ENCODE data around the gene ARMC7.

The ARMC7 gene

GRCh38 chr17:75142236-75142971 lies 32.6 kb downstream of the ARMC7 start:
- no peaks in the 10 kb centered on the region; the same call in 1 of the 2 replicates for H3K4me1 ChIP-seq (ENCODE audit: low read length)
- H4K20me1 ChIP-seq (ENCODE audit: insufficient read depth, low read length), result no peaks in the 10 kb centered on the region
- no peaks in the 10 kb centered on the region for H3K9me2 ChIP-seq (replicated peaks; ENCODE audit: insufficient read depth, low read length)
- H3K27me3 ChIP-seq (replicated peaks; ENCODE audit: insufficient read depth, low read length), result no peaks in the 10 kb centered on the region
- no peaks in the 10 kb centered on the region for H3K9me3 ChIP-seq (replicated peaks; ENCODE audit: insufficient read depth, low read length)
- H2AFZ ChIP-seq (ENCODE audit: low read length), result no peak overlapping the region
- no peak overlapping the region for H3K9ac ChIP-seq (ENCODE audit: low read length)
- no peak overlapping the region for H3K27ac ChIP-seq (ENCODE audit: low read length)
- TF ChIP-seq CTCF (IDR thresholded peaks at IDR 0.05; ENCODE audit: low read length), result no peak
- no peak for TF ChIP-seq EZH2 (optimal IDR thresholded peaks at IDR 0.05; ENCODE audit: low read depth, low read length)
- TF ChIP-seq EZH2phosphoT487 (IDR thresholded peaks at IDR 0.05; ENCODE audit: low read length), result no peak
- DNase-seq, result no peak
- H3K79me2 ChIP-seq (ENCODE audit: low read length), result 0 out of 2 replicates have a peak, but pooled peaks cover 3% of the 10 kb centered on the region
- no peaks in the 10 kb centered on the region for H3F3A ChIP-seq (ENCODE audit: insufficient read depth, low read length)
- H3K4me2 ChIP-seq (ENCODE audit: low read depth, low read length), result no peak overlapping the region
- H3K4me3 ChIP-seq (ENCODE audit: low read length), result no peak overlapping the region
- peaks cover 10% of the 10 kb centered on the region for H3K36me3 ChIP-seq (replicated peaks; ENCODE audit: insufficient read depth, low read length)

GRCh38 chr17:75144816-75145512 lies 35.2 kb downstream of the ARMC7 start:
- Histone ChIP-seq H3K4me3 (ENCODE audit: low read length) (no peak overlapping the region), H3F3A (ENCODE audit: insufficient read depth, low read length) (no peaks in the 10 kb centered on the region), H3K79me2 (ENCODE audit: low read length) (peaks cover 22% of the 10 kb centered on the region), H3K27ac (ENCODE audit: low read length) (no peak overlapping the region), H3K36me3 (replicated peaks; ENCODE audit: insufficient read depth, low read length) (peaks cover 10% of the 10 kb centered on the region; the same call in 1 of the 2 replicates), H3K4me1 (ENCODE audit: low read length) (no peaks in the 10 kb centered on the region; the same call in 1 of the 2 replicates), H3K9ac (ENCODE audit: low read length) (no peak overlapping the region), H3K27me3 (replicated peaks; ENCODE audit: insufficient read depth, low read length) (no peaks in the 10 kb centered on the region), H3K9me3 (replicated peaks; ENCODE audit: insufficient read depth, low read length) (no peaks in the 10 kb centered on the region), H3K9me2 (replicated peaks; ENCODE audit: insufficient read depth, low read length) (no peaks in the 10 kb centered on the region), H2AFZ (ENCODE audit: low read length) (no peak overlapping the region), H3K4me2 (ENCODE audit: low read depth, low read length) (no peak overlapping the region), H4K20me1 (ENCODE audit: insufficient read depth, low read length) (no peaks in the 10 kb centered on the region)
- TF ChIP-seq EZH2 (optimal IDR thresholded peaks at IDR 0.05; ENCODE audit: low read depth, low read length) (no peak), EZH2phosphoT487 (IDR thresholded peaks at IDR 0.05; ENCODE audit: low read length) (no peak), CTCF (IDR thresholded peaks at IDR 0.05; ENCODE audit: low read length) (no peak)
- no peak for DNase-seq

- Histone ChIP-seq H3F3A (ENCODE audit: insufficient read depth, low read length) (no peaks in the 10 kb centered on the region), H3K36me3 (replicated peaks; ENCODE audit: insufficient read depth, low read length) (peaks cover 10% of the 10 kb centered on the region; the same call in 1 of the 2 replicates), H3K27me3 (replicated peaks; ENCODE audit: insufficient read depth, low read length) (no peaks in the 10 kb centered on the region), H2AFZ (ENCODE audit: low read length) (no peak overlapping the region), H3K9me3 (replicated peaks; ENCODE audit: insufficient read depth, low read length) (no peaks in the 10 kb centered on the region), H3K4me3 (ENCODE audit: low read length) (no peak overlapping the region), H3K4me2 (ENCODE audit: low read depth, low read length) (no peak overlapping the region), H3K9ac (ENCODE audit: low read length) (no peak overlapping the region), H3K79me2 (ENCODE audit: low read length) (peaks cover 38% of the 10 kb centered on the region), H3K4me1 (ENCODE audit: low read length) (no peaks in the 10 kb centered on the region), H3K27ac (ENCODE audit: low read length) (no peak overlapping the region), H3K9me2 (replicated peaks; ENCODE audit: insufficient read depth, low read length) (no peaks in the 10 kb centered on the region), H4K20me1 (ENCODE audit: insufficient read depth, low read length) (no peaks in the 10 kb centered on the region)
- DNase-seq, result no peak
- TF ChIP-seq EZH2 (optimal IDR thresholded peaks at IDR 0.05; ENCODE audit: low read depth, low read length), result no peak
- TF ChIP-seq CTCF (IDR thresholded peaks at IDR 0.05; ENCODE audit: low read length), result no peak
- no peak for TF ChIP-seq EZH2phosphoT487 (IDR thresholded peaks at IDR 0.05; ENCODE audit: low read length)
Measured at GRCh38 chr17:75146592-75146991, 36.8 kb downstream of the ARMC7 start.
